Panc1 (cell line): ENCODE results near the gene RFC1. TPM values are rescaled to one million over a fixed set of nuclear protein-coding genes. Genes with fewer than 3 reads are reported as not detected.

Experiments
- ATAC-seq: fragments of 200-7000 bp; cut with Tn5 transposase; 2 replicates; pipeline ENCODE4 v1.9.1; 2020; ENCODE audit warnings: mild to moderate bottlenecking, moderate library complexity
- BruUV-seq: library from RNA; stranded (reverse); fragments of 400-500 nt; replicated peaks from 2 replicates; lab custom pipeline; 2021; lab: Mats Ljungman, UMichigan
- CTCF ChIA-PET: fragments of 300-600 bp; sonication (Branson Sonifier 250); formaldehyde crosslinking; loops from one replicate; lab custom pipeline; 2022; ENCODE audit warnings: antibody characterized with exemption; lab: Charles Lee
- POLR2A ChIA-PET: fragments of 300-600 bp; sonication (Branson Sonifier 250); formaldehyde crosslinking; loops from one replicate; lab custom pipeline; 2022; ENCODE audit warnings: antibody characterized with exemption; lab: Charles Lee
- DNase-seq: peaks from one replicate; pipeline ENCODE4 v3.0.0-alpha.2; 2010; ENCODE audit warnings: low read depth, low spot score
- H3K27ac ChIP-seq: 2 replicates; pipeline ENCODE4 v1.5.1; 2011; ENCODE audit warnings: mild to moderate bottlenecking, low read length, inconsistent platforms
- H3K27me3 ChIP-seq: fragments of 200-500 bp; sonication (Bioruptor generic); 2 replicates; pipeline ENCODE4 v1.6.0; 2014; ENCODE audit warnings: low read length, inconsistent platforms; ENCODE audit not compliant: control insufficient read depth, insufficient read depth
- H3K36me3 ChIP-seq: fragments of 200-500 bp; sonication (Bioruptor generic); 2 replicates; pipeline ENCODE4 v1.5.1; 2014; ENCODE audit warnings: inconsistent platforms, mild to moderate bottlenecking, low read length, moderate library complexity; ENCODE audit not compliant: control insufficient read depth, insufficient read depth
- H3K4me1 ChIP-seq: 2 replicates; pipeline ENCODE4 v1.5.1; 2011; ENCODE audit warnings: inconsistent platforms, mild to moderate bottlenecking, low read length, moderate library complexity; ENCODE audit not compliant: control insufficient read depth, insufficient read depth
- H3K4me3 ChIP-seq, 2 experiments: 2 replicates each; pipeline ENCODE4 v1.5.1; 2011 to 2012; ENCODE audit warnings: low read depth in 2 of 2, low read length in 2 of 2, mild to moderate bottlenecking in 2 of 2, inconsistent platforms in 1 of 2, moderate library complexity in 1 of 2
- H3K9me3 ChIP-seq: fragments of 200-500 bp; sonication (Bioruptor generic); 2 replicates; pipeline ENCODE4 v1.5.1; 2014; ENCODE audit warnings: low read depth, mild to moderate bottlenecking, inconsistent platforms, low read length, moderate library complexity; ENCODE audit not compliant: control insufficient read depth, insufficient read depth
- POLR2AphosphoS5 ChIP-seq: IDR thresholded peaks from 2 replicates; pipeline ENCODE4 v1.6.1; 2012; ENCODE audit warnings: mild to moderate bottlenecking, low read depth, low read length, moderate library complexity
- SIN3A ChIP-seq: IDR thresholded peaks from 2 replicates; pipeline ENCODE4 v1.6.1; 2012; ENCODE audit warnings: low read depth, mild to moderate bottlenecking, low read length, moderate library complexity, borderline replicate concordance; ENCODE audit not compliant: insufficient read depth
- TCF7L2 ChIP-seq: IDR thresholded peaks from 2 replicates; pipeline ENCODE4 v1.6.1; 2011; ENCODE audit warnings: mild to moderate bottlenecking, low read depth, low read length, inconsistent platforms
- in situ Hi-C: cut with HindIII; loops from 2 replicates; pipeline ENCODE4 v1.10.0; 2016; ENCODE audit warnings: low sequenced_read_pairs, low pct_unique_long_range_greater_than_20kb
- intact Hi-C: fragments of 100-400 bp; cut with micrococcal nuclease; formaldehyde crosslinking; loops from one replicate; pipeline ENCODE4 v1.10.0; 2022; ENCODE audit not compliant: unreplicated experiment
- total RNA-seq: library from RNA; stranded (reverse); gene quantifications from one replicate; pipeline ENCODE4 v1.2.1, GENCODE V29; 2021; ENCODE audit not compliant: unreplicated experiment
- TF ChIP-seq, protein P1 (sequence below), 2 experiments: IDR thresholded peaks; 2 replicates each; pipeline ENCODE4 v1.6.1; 2011 to 2012; ENCODE audit warnings: low read depth in 2 of 2, control low read depth in 1 of 2, low read length in 1 of 2, mild to moderate bottlenecking in 1 of 2, moderate library complexity in 1 of 2; ENCODE audit not compliant: insufficient read depth in 1 of 2
- TF ChIP-seq, protein P2 (sequence below): fragments of 450-650 bp; IDR thresholded peaks from 2 replicates; pipeline ENCODE4 v1.5.1; 2017; ENCODE audit warnings: mild to moderate bottlenecking

RFC1 gene
- total RNA-seq, 1 experiment from 2014 or later = 34.4 TPM

DNA sequence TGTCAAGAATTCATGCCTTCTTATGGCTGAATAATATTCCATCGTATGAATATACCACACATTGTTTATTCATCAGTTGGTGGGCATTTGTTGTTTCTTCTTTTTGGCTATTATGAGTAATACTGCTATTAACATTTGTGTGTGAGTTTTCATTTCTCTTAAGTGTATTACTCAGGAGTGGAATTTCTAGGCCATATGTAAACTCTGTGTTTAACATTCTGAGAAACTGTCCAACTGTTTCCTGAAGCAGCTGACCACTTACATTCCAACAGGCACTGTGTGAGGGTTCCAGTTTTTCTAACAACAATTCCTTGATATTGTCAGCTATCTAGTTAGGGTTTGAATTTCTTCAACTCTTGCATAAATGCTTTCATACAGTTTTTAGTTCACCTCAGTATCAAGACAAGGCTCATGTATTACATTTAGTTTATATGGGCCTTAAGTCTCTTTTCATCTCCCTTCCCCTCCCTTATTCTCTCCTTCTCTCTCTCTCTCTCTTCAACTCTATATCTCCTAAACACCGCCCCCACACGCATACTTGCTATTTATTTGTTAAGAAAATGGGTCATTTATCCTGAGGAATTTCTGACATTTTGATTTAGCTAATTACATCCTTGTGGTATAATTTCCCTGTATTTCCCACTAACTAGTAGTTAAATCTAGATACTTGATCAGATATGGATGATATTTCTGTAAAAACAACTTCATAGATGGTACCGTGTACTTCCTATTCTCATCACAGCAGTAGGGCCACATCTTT lies 106.4 kb downstream of the RFC1 start:
- ATAC-seq (no peak), DNase-seq (no peak)
- Histone ChIP-seq H3K27me3 (no peaks in the 10 kb centered on the region), H3K4me3 (no peak overlapping the region), H3K27ac (no peak overlapping the region), H3K4me1 (peaks cover 5% of the 10 kb centered on the region; the same call in 1 of the 2 replicates), H3K9me3 (no peaks in the 10 kb centered on the region), H3K36me3 (no peaks in the 10 kb centered on the region)
- TF ChIP-seq TCF7L2 (no peak), POLR2AphosphoS5 (no peak), SIN3A (no peak)
- TF ChIP-seq, protein P1, sequence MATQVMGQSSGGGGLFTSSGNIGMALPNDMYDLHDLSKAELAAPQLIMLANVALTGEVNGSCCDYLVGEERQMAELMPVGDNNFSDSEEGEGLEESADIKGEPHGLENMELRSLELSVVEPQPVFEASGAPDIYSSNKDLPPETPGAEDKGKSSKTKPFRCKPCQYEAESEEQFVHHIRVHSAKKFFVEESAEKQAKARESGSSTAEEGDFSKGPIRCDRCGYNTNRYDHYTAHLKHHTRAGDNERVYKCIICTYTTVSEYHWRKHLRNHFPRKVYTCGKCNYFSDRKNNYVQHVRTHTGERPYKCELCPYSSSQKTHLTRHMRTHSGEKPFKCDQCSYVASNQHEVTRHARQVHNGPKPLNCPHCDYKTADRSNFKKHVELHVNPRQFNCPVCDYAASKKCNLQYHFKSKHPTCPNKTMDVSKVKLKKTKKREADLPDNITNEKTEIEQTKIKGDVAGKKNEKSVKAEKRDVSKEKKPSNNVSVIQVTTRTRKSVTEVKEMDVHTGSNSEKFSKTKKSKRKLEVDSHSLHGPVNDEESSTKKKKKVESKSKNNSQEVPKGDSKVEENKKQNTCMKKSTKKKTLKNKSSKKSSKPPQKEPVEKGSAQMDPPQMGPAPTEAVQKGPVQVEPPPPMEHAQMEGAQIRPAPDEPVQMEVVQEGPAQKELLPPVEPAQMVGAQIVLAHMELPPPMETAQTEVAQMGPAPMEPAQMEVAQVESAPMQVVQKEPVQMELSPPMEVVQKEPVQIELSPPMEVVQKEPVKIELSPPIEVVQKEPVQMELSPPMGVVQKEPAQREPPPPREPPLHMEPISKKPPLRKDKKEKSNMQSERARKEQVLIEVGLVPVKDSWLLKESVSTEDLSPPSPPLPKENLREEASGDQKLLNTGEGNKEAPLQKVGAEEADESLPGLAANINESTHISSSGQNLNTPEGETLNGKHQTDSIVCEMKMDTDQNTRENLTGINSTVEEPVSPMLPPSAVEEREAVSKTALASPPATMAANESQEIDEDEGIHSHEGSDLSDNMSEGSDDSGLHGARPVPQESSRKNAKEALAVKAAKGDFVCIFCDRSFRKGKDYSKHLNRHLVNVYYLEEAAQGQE (IDR thresholded peaks at IDR 0.05; ENCODE audit: insufficient read depth in 1 of 2, low read depth in 2 of 2, low read length in 1 of 2) = no peak
- TF ChIP-seq, protein P2, sequence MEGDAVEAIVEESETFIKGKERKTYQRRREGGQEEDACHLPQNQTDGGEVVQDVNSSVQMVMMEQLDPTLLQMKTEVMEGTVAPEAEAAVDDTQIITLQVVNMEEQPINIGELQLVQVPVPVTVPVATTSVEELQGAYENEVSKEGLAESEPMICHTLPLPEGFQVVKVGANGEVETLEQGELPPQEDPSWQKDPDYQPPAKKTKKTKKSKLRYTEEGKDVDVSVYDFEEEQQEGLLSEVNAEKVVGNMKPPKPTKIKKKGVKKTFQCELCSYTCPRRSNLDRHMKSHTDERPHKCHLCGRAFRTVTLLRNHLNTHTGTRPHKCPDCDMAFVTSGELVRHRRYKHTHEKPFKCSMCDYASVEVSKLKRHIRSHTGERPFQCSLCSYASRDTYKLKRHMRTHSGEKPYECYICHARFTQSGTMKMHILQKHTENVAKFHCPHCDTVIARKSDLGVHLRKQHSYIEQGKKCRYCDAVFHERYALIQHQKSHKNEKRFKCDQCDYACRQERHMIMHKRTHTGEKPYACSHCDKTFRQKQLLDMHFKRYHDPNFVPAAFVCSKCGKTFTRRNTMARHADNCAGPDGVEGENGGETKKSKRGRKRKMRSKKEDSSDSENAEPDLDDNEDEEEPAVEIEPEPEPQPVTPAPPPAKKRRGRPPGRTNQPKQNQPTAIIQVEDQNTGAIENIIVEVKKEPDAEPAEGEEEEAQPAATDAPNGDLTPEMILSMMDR = no peak
- ChIA-PET CTCF (no interaction called here), POLR2A (no interaction called here)
- intact Hi-C loops (no loop called here), in situ Hi-C loops (no loop called here)
- BruUV-seq = no TSS peak

- ATAC-seq (no peak), DNase-seq (no peak)
- Histone ChIP-seq H3K4me3 (no peak overlapping the region), H3K9me3 (no peaks in the 10 kb centered on the region), H3K36me3 (no peaks in the 10 kb centered on the region), H3K27ac (no peak overlapping the region), H3K4me1 (peaks cover 5% of the 10 kb centered on the region; the same call in 1 of the 2 replicates), H3K27me3 (no peaks in the 10 kb centered on the region)
- POLR2A ChIA-PET = no interaction called here
- CTCF ChIA-PET = no interaction called here
- in situ Hi-C loops (no loop called here), intact Hi-C loops (no loop called here)
- BruUV-seq = no TSS peak
- no peak for TF ChIP-seq TCF7L2
- TF ChIP-seq, protein P2 = no peak
- TF ChIP-seq POLR2AphosphoS5 = no peak
- TF ChIP-seq, protein P1 (IDR thresholded peaks at IDR 0.05; ENCODE audit: insufficient read depth in 1 of 2, low read depth in 2 of 2, low read length in 1 of 2) = no peak
- no peak for TF ChIP-seq SIN3A
Observed at GRCh38 chr4:39256436-39256835, 109.7 kb downstream of the RFC1 start.
